IgD-negative memory B cell (primary cell): ENCODE data around the gene PRPF8. TPM values are rescaled to one million over a fixed set of nuclear protein-coding genes. Genes with fewer than 3 reads are reported as not detected.
A peak's percentile ranks its signal among the peaks of the same experiment; 100 is the strongest.
"Not testable (repeated sequence)": the region's sequence is repeated elsewhere in the genome, so short reads cannot be mapped to it uniquely, and the experiment has no call there.

ENCODE experiments used
- H3K27ac Mint-ChIP-seq, 3 donors: one replicate each; pipeline ENCODE4 v1.8.0; 2020 to 2022; ENCODE audit warnings: mild to moderate bottlenecking in 3 of 3, mixed read lengths in 3 of 3, moderate library complexity in 1 of 3
- H3K27me3 Mint-ChIP-seq: one replicate; pipeline ENCODE4 v1.8.0; 2021; ENCODE audit warnings: mixed read lengths
- H3K36me3 Mint-ChIP-seq: one replicate; pipeline ENCODE4 v1.8.0; 2020; ENCODE audit warnings: mild to moderate bottlenecking, mixed read lengths
- H3K4me1 Mint-ChIP-seq, 3 donors: one replicate each; pipeline ENCODE4 v1.8.0; 2020 to 2022; ENCODE audit warnings: mixed read lengths in 3 of 3, mild to moderate bottlenecking in 1 of 3
- H3K4me3 Mint-ChIP-seq, 4 donors: one replicate each; pipeline ENCODE4 v1.8.0; 2020 to 2022; ENCODE audit warnings: mild to moderate bottlenecking in 4 of 4, mixed read lengths in 4 of 4, moderate library complexity in 3 of 4
- H3K9me3 Mint-ChIP-seq, 3 donors: one replicate each; pipeline ENCODE4 v1.8.0; 2020 to 2021; ENCODE audit warnings: mixed read lengths in 3 of 3, mild to moderate bottlenecking in 1 of 3
- polyA plus RNA-seq: library from polyadenylated mRNA; unstranded; fragments of 300-500 nt; fragmentation: Illumina TruSeq; gene quantifications from one replicate; pipeline ENCODE4 v1.2.3, GENCODE V29; 2021

PRPF8 gene
- polyA plus RNA-seq, 1 donor from 2014 or later, result 156 TPM

DNA sequence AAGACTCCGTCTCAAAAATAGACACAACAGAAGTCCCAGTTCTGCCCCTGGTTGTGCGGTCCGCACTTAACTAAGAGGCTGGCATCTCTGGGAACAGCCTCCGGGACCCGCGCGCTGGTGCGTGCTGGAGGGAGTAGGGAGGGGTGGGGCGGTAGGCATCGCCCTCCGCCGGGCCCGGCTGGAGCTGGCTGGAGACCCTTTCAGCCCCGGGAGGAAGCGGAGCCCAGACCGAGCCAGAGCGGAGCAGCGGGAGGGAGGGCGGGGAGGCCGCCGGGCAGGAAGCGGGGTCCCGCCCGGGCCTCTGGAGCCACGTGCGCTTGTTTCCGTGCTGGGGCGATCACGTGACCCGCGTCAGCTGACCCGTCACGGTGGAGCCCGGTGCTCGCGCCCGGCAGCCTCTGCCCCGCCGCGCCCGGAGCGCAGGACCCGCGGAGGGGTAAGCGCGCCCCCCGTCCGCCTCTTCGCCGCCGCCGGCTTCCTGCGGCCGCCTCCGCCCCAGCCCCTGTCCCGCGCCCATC lies 39.7 kb upstream of the PRPF8 start, which contains the start of gene WDR81:
Gene WDR81 (plus strand): TSS at position 354 of the 518 bp plus-strand sequence. CDS start 256 bp downstream, outside the sequence.
- Mint-ChIP-seq H3K36me3 (peaks cover 2% of the 10 kb centered on the region), H3K4me3 (peak within 1 kb of the TSS; percentile 80 to 93 (median 88)), H3K27me3 (no peaks in the 10 kb centered on the region), H3K9me3 (no peaks in the 10 kb centered on the region), H3K27ac (peak within 1 kb of the TSS; percentile 96 to 99 (median 97)), H3K4me1 (peaks cover 12 to 27% (median 22%) of the 10 kb centered on the region in 3 donors)

DNA sequence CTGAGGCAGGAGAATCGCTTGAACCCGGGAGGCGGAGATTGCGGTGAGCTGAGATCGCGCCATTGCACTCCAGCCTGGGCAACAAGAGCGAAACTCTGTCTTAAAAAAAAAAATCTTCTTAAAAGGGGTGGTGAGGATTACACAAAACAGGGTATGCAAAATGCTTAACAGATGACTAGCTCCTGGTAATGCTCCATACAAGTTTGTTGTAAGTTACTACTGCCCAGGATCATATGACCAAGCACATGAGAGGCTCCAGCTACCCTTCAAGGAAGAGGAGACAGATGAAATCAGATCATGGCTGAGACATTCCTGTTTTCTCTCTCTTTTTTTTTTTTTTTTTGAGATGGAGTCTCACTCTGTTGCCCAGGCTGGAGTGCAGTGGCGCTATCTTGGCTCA lies 37.4 kb upstream of the PRPF8 start:
- peaks cover 16 to 26% (median 25%) of the 10 kb centered on the region in 3 donors for H3K4me1 Mint-ChIP-seq

DNA sequence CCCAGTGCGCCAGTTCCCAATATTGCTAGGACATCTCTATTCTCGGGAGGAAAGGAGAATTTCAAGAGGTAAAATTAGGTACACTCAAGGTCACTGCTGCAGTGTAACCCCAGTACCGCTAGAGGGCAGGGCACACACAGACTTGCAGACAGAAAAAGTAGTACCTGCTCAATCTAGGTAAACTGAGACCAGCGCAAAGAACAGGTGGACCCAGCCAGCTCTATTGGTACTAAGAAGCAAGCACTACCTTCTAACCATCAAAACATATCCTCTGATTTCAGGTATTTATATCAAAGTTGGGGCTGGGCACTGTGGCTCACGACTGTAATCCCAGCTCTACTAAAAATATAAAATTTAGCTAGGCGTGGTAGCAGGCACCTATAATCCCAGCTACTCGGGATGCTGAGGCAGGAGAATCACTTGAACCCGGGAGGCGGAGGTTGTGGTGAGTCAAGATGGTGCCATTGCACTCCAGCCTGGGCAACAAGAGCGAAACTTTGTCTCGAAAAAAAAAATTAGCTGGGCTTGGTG lies 36.3 kb upstream of the PRPF8 start:
- Mint-ChIP-seq H3K4me1 (peaks cover 21 to 28% (median 27%) of the 10 kb centered on the region in 3 donors), H3K36me3 (peaks cover 2% of the 10 kb centered on the region), H3K9me3 (no peaks in the 10 kb centered on the region), H3K4me3 (peak overlapping the region in 3 of 4 donors; percentile 38 to 69 (median 60)), H3K27ac (peak overlapping the region; percentile 78 to 99 (median 96)), H3K27me3 (no peaks in the 10 kb centered on the region)

More for the DNA sequence above, 37.4 kb upstream of the PRPF8 start:
- Mint-ChIP-seq H3K4me3 (peak overlapping the region in 3 of 4 donors; percentile 86 to 92 (median 92)), H3K27ac (peak overlapping the region; percentile 96 to 99 (median 97))
- not testable (repeated sequence) for H3K36me3 Mint-ChIP-seq, H3K9me3 Mint-ChIP-seq, H3K27me3 Mint-ChIP-seq

DNA sequence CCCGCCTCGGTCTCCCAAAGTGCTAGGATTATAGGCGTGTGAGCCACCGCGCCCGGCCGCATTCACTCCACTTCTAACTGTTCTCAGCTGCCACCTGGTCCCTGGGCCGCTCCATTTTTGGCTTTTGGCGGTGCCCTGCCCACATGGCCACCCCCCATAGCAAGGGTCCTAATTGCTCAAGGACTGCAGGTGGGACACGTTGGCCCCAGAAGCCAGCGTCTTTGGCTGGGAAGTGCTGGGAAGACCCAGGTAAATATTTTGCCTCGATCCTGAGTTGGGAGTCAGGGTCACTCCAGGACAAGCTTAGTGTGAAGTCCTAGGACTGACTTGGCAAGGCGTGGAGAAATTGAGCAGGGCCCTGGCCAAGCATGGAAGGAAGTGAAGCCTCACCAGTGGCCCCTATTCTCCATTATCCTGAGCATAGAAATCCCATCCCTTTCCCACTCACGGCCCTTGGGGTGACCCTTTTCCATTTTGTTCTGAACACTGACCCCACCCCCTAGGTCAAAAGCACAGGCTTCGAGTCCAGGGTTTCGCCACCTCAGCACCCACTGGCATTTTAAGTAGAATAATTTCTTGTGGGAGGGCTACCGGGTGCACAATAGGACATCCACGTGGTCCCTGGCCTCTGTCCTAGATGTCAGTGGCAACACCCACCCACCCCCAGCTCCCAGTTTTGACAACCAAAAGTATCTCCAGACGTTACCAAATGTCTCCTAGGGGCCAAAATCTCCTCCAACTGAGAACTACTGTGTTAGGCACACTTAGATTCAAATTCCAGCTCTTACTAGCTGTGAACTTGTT lies 33.9 kb upstream of the PRPF8 start:
- H3K27ac Mint-ChIP-seq, result no peak overlapping the region
- peaks cover 6% of the 10 kb centered on the region for H3K27me3 Mint-ChIP-seq
- peaks cover 21 to 25% (median 22%) of the 10 kb centered on the region in 3 donors for H3K4me1 Mint-ChIP-seq
- H3K36me3 Mint-ChIP-seq, result peaks cover 2% of the 10 kb centered on the region
- no peaks in the 10 kb centered on the region for H3K9me3 Mint-ChIP-seq
- peak overlapping the region in 2 of 4 donors; percentile 50 to 57 for H3K4me3 Mint-ChIP-seq

DNA sequence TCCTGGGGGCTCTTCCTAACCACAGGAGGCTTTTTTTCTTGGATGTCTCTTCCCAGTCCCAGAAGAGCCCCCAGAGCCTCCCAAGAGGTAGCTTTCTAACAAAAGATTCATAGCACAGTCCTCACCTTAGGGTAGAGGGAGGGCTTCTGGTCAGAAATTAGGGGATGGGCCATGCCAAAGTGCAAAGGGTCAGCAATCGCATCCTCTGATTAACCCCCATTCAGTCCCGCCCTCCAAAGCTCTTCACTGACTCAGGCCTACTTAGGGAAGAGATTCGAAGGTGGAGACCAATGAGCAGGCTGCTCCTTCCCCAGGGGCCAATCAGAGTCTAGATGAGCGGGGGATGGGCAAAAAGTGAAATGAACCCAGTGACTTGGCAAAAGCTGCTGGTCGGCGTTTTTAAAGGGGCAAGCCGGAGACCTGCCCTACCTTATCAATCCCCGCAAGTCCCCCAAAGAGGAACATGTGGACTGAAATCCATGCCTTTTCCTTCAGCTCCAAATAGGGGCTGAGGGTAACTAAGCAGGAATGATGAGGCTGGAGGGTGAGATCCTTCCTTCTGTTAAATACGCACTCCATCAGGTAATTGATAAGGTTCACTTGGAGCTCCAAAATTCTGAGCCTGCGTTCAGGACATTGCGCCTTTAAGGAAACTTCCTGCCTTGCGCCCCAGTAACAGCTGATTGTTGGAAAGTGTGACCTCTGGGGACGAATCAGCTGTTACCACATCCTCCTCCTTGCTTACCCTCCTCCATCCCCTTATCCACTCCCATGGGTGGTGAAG lies 32.4 kb upstream of the PRPF8 start:
- Mint-ChIP-seq H3K4me1 (peaks cover 14 to 18% (median 16%) of the 10 kb centered on the region in 3 donors), H3K27ac (peak overlapping the region; percentile 94 to 99 (median 96)), H3K36me3 (no peaks in the 10 kb centered on the region), H3K4me3 (peak overlapping the region; percentile 89 to 98 (median 96)), H3K9me3 (no peaks in the 10 kb centered on the region), H3K27me3 (peaks cover 8% of the 10 kb centered on the region)

DNA sequence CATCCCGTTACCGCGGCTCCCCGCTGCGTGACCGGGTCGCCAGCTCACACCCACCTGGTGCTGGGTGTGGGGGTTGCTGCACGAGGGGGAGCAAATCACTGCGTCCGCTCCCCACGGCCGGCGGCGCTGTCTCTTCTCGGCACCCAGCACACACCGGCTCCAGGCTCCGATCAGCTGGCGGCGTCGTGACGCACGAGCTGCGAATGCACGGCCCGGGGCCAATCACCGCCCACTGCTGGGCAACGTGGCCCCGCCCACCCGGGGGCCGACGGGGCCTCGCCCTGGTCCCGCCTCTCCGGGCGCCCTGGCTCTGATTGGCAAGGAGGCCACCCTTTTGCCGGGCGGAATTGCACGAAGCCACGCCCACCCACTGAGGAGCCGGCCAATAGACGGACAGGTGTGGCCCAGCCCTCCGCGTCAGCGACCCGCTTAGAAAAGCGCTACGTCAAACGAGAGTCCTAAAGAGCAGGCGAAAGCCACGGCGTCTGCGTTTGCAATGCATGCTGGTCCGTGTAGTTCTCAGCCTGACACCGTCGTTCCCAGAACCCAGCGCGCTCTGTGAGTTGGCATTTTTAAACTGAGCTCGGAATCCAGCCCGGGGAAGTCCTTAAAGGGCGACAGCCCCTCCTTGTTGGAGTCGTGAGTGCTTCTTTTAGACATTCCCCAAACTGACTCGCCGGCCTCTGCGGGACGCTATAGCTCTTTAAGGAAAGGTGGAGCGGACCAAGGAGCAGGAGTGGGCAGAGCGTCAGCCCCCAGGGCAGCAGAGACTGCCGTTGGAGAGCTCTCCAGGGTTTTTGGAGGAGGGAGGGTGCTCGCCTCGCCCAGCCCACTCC lies 31.6 kb upstream of the PRPF8 start:
- Mint-ChIP-seq H3K9me3 (no peaks in the 10 kb centered on the region), H3K4me3 (peak overlapping the region; percentile 89 to 98 (median 96)), H3K27me3 (peaks cover 8% of the 10 kb centered on the region), H3K27ac (peak overlapping the region; percentile 94 to 99 (median 96)), H3K4me1 (peaks cover 16 to 19% (median 16%) of the 10 kb centered on the region in 3 donors), H3K36me3 (no peaks in the 10 kb centered on the region)

DNA sequence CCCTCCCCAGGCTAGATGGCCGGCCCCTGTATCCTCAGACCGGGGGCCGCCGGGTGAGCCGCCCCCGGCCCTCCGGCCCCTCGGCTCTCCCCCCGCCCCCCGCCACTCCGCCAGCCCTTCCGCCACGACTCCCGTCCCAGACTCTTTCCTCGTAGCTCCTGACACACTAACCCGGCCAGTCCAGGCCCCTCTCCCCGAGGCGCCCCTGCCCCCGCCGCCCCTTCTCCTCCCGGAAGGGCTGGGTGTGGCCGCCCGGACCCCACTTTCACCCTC lies 31.1 kb upstream of the PRPF8 start:
- Mint-ChIP-seq H3K4me1 (peaks cover 14 to 22% (median 14%) of the 10 kb centered on the region in 3 donors), H3K9me3 (no peaks in the 10 kb centered on the region), H3K27ac (peak overlapping the region in 1 of 3 donors; percentile 99), H3K4me3 (peak overlapping the region; percentile 89 to 98 (median 96)), H3K27me3 (peaks cover 13% of the 10 kb centered on the region), H3K36me3 (no peaks in the 10 kb centered on the region)

DNA sequence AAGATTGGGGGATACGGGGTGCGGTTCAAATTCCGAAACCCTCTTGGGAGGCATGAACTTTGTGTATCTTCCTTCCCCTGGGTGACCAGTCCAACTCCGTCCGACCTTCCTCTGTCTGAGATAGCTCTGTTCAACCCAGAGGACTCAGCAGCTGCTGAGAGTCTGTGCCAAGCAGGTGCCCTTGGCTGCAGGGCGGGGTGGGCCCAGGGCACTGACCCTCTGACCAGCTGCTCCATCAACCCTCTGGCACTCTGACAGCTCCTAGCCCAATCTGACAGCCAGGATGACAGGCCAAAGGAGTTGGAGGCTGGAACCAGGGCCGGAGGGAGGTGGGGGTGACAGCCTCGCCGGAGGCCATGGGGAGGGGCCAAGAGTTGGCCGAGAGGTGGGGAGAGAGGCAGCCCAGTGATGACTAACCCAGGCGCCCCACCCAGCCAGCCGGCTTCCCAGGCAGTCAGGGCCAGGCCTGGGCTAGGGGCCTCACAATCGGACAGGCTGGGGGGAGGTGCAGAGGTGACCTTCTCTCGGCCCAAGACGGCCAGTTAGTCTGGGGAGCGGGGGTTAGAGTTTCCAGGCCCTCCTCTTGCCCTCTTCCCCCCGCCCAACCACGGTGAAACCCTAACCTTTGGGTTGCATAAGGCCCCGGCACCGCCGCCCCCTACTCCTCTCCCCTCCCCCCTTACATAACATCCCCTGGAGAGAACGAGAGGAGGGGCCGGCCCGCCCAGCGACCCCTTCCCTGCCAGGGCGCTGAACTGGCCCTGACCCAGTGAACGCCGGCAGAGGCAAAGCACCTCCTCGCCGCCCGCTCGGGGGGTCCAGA lies 30.5 kb upstream of the PRPF8 start:
- H3K4me1 Mint-ChIP-seq, result peaks cover 13 to 22% (median 13%) of the 10 kb centered on the region in 3 donors
- no peaks in the 10 kb centered on the region for H3K9me3 Mint-ChIP-seq

DNA sequence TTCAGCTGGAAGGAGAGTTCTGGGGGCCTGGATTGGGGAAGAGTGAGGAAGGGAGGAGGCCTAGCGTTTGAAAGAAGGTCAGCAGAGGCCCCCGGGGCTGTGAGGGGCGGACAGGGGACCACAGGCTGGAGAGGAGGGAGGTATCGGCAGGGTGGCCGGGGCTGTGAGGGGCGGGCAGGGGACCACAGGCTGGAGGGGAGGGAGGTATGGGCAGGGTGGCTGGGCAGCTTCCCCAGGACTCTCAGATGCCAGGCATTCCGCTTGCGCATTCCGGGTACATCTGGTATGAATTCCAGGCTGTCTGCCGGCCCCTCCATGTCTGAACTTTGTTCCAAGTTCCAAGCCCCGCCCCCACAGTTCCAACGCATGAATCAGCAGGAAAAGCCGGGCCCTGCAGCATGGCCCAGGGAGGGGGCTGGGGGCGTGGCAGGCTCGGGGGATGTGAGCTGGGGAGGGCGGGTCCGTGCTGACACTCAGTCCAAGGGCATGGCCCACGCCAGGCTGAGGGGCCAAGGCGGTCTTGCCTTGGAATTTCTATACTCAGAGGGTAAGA lies 29.8 kb upstream of the PRPF8 start:
- Mint-ChIP-seq H3K27ac (peak overlapping the region in 1 of 3 donors; percentile 77), H3K9me3 (no peaks in the 10 kb centered on the region), H3K36me3 (no peaks in the 10 kb centered on the region), H3K4me3 (peak overlapping the region; percentile 44 to 76 (median 70)), H3K27me3 (peaks cover 16% of the 10 kb centered on the region), H3K4me1 (peaks cover 13 to 22% (median 13%) of the 10 kb centered on the region in 3 donors)

More for the DNA sequence above, 30.5 kb upstream of the PRPF8 start:
- H3K27ac Mint-ChIP-seq, result peak overlapping the region in 1 of 3 donors; percentile 22
- peaks cover 16% of the 10 kb centered on the region for H3K27me3 Mint-ChIP-seq
- H3K4me3 Mint-ChIP-seq, result peak overlapping the region; percentile 65 to 98 (median 82)
- H3K36me3 Mint-ChIP-seq, result no peaks in the 10 kb centered on the region

DNA sequence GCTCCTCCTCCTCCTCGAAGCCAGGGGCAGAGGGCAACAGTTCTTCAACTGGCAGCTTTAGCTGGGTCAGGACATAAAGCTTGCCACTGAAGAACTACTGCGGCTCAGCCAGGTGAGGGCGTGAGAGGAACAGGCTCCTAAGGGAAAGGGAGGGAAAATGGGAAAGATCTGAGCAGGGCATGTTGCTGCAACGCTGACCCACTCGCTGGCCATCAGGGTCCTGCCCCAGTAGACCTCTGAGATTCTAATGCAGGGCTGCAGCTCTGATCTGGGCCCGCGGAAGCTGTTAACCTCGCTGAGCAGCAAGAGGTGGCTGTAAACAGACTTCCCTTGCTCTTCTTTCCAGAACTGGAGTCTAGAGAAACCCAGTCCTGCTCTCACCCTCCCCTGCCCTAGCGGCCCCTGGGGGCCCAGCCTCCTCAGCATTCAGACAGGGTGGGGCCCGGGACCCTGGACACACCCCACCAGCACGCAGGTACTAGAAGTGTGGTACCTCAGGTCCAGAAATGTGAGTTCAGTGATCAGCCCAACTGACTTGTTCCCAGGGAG lies 29.3 kb upstream of the PRPF8 start:
- Mint-ChIP-seq H3K27me3 (peaks cover 16% of the 10 kb centered on the region), H3K4me1 (peaks cover 13 to 22% (median 13%) of the 10 kb centered on the region in 3 donors), H3K27ac (peak overlapping the region in 1 of 3 donors; percentile 77), H3K36me3 (no peaks in the 10 kb centered on the region), H3K9me3 (no peaks in the 10 kb centered on the region), H3K4me3 (peak overlapping the region in 2 of 4 donors; percentile 44 to 75)

DNA sequence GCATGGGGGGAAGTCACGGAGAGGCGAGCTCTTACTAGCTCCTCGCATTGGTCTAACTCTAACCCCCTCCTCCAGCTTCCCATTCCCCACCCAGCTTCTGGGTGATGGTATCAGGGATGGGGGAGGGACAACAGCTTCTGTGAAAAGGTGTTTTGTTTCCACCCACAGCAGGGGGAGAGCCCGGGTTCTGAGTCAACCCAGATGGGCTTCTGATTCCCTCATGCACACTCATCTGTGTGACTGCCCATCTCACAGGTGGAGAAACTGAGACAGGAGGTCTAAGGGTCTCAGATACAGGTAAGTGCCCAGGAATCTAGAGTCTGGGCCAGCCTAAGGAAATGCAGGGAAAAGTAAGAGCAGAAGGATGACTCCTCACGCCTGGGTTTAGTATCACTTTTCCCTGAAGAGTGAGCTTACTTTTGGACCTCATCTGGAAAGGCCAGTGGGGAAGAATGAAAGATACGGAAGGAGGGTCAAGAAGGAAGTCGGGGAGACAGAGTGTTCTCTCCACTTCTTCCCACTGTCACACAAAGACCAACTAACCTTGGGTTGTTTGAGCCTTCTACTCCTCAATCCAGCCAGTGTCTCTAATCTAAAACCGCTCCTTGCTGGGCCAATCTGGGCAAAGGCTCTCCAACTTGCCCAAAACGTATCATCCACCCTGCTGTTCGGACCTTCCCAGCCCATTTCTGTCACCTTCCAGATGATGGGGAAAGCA lies 28.7 kb upstream of the PRPF8 start:
- Mint-ChIP-seq H3K27me3 (peaks cover 20% of the 10 kb centered on the region), H3K4me1 (peaks cover 13 to 22% (median 13%) of the 10 kb centered on the region in 3 donors), H3K36me3 (no peaks in the 10 kb centered on the region), H3K27ac (peak overlapping the region in 1 of 3 donors; percentile 77), H3K4me3 (peak overlapping the region in 2 of 4 donors; percentile 66 to 75), H3K9me3 (no peaks in the 10 kb centered on the region)

DNA sequence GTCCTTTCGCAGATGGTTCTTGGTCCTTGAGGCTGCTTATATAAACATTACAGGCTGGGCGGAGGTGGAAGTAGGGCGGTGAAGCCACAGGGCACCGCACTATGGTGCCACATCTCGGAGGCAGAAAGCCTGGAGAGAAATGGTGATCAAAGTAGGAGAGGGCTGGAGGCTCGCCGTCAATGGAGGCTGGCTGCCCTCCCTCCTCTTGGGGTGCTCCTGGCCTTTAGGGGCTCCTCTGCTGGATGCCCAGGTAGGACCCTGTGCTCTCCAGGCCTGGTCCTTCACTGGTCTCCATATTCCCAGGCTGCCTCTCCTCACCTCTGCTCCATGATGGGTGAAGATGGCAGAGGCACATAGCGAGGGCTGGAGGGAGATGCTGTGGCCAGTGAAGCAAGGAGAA lies 27.6 kb upstream of the PRPF8 start:
- peaks cover 8 to 21% (median 8%) of the 10 kb centered on the region in 3 donors for H3K4me1 Mint-ChIP-seq
- no peaks in the 10 kb centered on the region for H3K36me3 Mint-ChIP-seq
- H3K27me3 Mint-ChIP-seq, result peaks cover 27% of the 10 kb centered on the region
- H3K9me3 Mint-ChIP-seq, result no peaks in the 10 kb centered on the region
- H3K27ac Mint-ChIP-seq, result peak overlapping the region in 1 of 3 donors; percentile 44
- peak overlapping the region in 1 of 4 donors; percentile 75 for H3K4me3 Mint-ChIP-seq
